Activated CD4-positive, alpha-beta T cell treated with anti-CD3 and anti-CD28 coated beads, Interleukin-2, amount 50 U/mL, for 48 hours (primary cell): ENCODE measurements around the gene CDK3.
"Not testable (repeated sequence)": the region's sequence is repeated elsewhere in the genome, so short reads cannot be mapped to it uniquely, and the experiment has no call there.

Experiments
- DNase-seq, 2 experiments: peaks; one replicate each; pipeline ENCODE4 v3.0.0-alpha.2; 2020

The CDK3 gene

GRCh38 chr17:76000755-76001521 is at the start of gene CDK3:
Gene CDK3, plus strand, starts transcription at chr17:76000855. Its CDS starts 571 bp downstream, at chr17:76001426.
- DNase-seq, result no peak

- DNase-seq, result no peak
Measured at GRCh38 chr17:75950855-75951554, 49.6 kb upstream of the CDK3 start.

- no peak for DNase-seq
Measured at GRCh38 chr17:75959051-75959838, 41.4 kb upstream of the CDK3 start.

GRCh38 chr17:75959839-75960511 is 40.7 kb upstream of the CDK3 start:
- DNase-seq, result no peak

- no peak for DNase-seq
Measured at GRCh38 chr17:75965468-75965867, 35.2 kb upstream of the CDK3 start.

GRCh38 chr17:75969044-75969443 is 31.6 kb upstream of the CDK3 start:
- DNase-seq, result not testable (repeated sequence)

- DNase-seq, result no peak
Measured at GRCh38 chr17:75970011-75970523, 30.6 kb upstream of the CDK3 start.

GRCh38 chr17:75970626-75971025 is 30.0 kb upstream of the CDK3 start:
- no peak for DNase-seq

- not testable (repeated sequence) for DNase-seq
Measured at GRCh38 chr17:75975187-75975586, 25.5 kb upstream of the CDK3 start.

GRCh38 chr17:75975757-75976174 is 24.9 kb upstream of the CDK3 start:
- no peak for DNase-seq

- no peak for DNase-seq
Measured at GRCh38 chr17:75976175-75976848, 24.3 kb upstream of the CDK3 start.

- peak; percentile 98 for DNase-seq
Measured at GRCh38 chr17:75978938-75979704, 21.5 kb upstream of the CDK3 start, which contains the start of the genes ACOX1 and TEN1. Gene ACOX1, minus strand, starts transcription at chr17:75979166. Its CDS starts 93 bp downstream, at chr17:75979073. Gene TEN1, plus strand, starts transcription at chr17:75979240. Its CDS starts 6,953 bp downstream, at chr17:75986193.

- DNase-seq, result no peak
Measured at GRCh38 chr17:75979705-75980187, 20.9 kb upstream of the CDK3 start.

GRCh38 chr17:75980188-75981018 is 20.3 kb upstream of the CDK3 start:
- no peak for DNase-seq

- DNase-seq, result no peak
Measured at GRCh38 chr17:75981019-75981615, 19.5 kb upstream of the CDK3 start.

GRCh38 chr17:75983501-75984181 is 17.0 kb upstream of the CDK3 start:
- no peak for DNase-seq

GRCh38 chr17:75985986-75986385 is 14.7 kb upstream of the CDK3 start:
- DNase-seq, result no peak

GRCh38 chr17:75987041-75987440 is 13.6 kb upstream of the CDK3 start:
- no peak for DNase-seq

- no peak for DNase-seq
Measured at GRCh38 chr17:75991396-75991795, 9.3 kb upstream of the CDK3 start.
